SH-SY5Y (cell line): ENCODE results near the gene PHKA1.
A peak's percentile ranks its signal among the peaks of the same experiment; 100 is the strongest.

ENCODE experiments used
- GATA2 ChIP-seq: IDR thresholded peaks from 2 replicates; pipeline ENCODE4 v1.6.1; 2011; ENCODE audit warnings: mild to moderate bottlenecking, low read depth, low read length
- GATA3 ChIP-seq: IDR thresholded peaks from 2 replicates; pipeline ENCODE4 v1.6.1; 2011; ENCODE audit warnings: low read depth, mild to moderate bottlenecking, low read length, moderate library complexity

PHKA1 gene

GRCh38 chrX:72620550-72621145 lies 93.5 kb downstream of the PHKA1 start:
- TF ChIP-seq GATA2 (no peak), GATA3 (no peak)

GRCh38 chrX:72609313-72609712 lies 104.8 kb downstream of the PHKA1 start:
- TF ChIP-seq GATA2 = no peak
- no peak for TF ChIP-seq GATA3

GRCh38 chrX:72604705-72605104 lies 109.4 kb downstream of the PHKA1 start:
- TF ChIP-seq GATA2 (no peak), GATA3 (no peak)

GRCh38 chrX:72604112-72604511 lies 110.0 kb downstream of the PHKA1 start:
- TF ChIP-seq GATA3 (no peak), GATA2 (no peak)

- TF ChIP-seq GATA2 (no peak), GATA3 (no peak)
Measured at GRCh38 chrX:72584163-72584562, 129.9 kb downstream of the PHKA1 start.

- no peak for TF ChIP-seq GATA2
Measured at GRCh38 chrX:72576141-72576894, 137.8 kb downstream of the PHKA1 start.

- TF ChIP-seq GATA2 (no peak), GATA3 (no peak)
Measured at GRCh38 chrX:72573158-72573511, 141.0 kb downstream of the PHKA1 start.

- TF ChIP-seq GATA3 (no peak), GATA2 (no peak)
Measured at GRCh38 chrX:72572248-72573157, 141.6 kb downstream of the PHKA1 start, which contains the start of gene HDAC8. TSS of gene HDAC8 (minus strand) at chrX:72572843. CDS start at chrX:72572761, 82 bp downstream.

GRCh38 chrX:72569786-72570185 lies 144.3 kb downstream of the PHKA1 start:
- TF ChIP-seq GATA3 = no peak
- TF ChIP-seq GATA2 = no peak

GRCh38 chrX:72568406-72569092 lies 145.6 kb downstream of the PHKA1 start:
- TF ChIP-seq GATA2 = 0 out of 2 replicates have a peak, but pooled peaks have one; percentile 20
- 0 out of 2 replicates have a peak, but pooled peaks have one; percentile 25 for TF ChIP-seq GATA3

GRCh38 chrX:72566448-72566847 lies 147.7 kb downstream of the PHKA1 start:
- TF ChIP-seq GATA3 (no peak), GATA2 (no peak)

- no peak for TF ChIP-seq GATA3
Measured at GRCh38 chrX:72554448-72555140, 159.5 kb downstream of the PHKA1 start.

GRCh38 chrX:72545990-72546389 lies 168.1 kb downstream of the PHKA1 start:
- TF ChIP-seq GATA2 (no peak), GATA3 (no peak)
